Panc1 (cell line): ENCODE results near the gene ATP1B3. TPM values are rescaled to one million over a fixed set of nuclear protein-coding genes. Genes with fewer than 3 reads are reported as not detected.

Source experiments
- ATAC-seq: fragments of 200-7000 bp; cut with Tn5 transposase; 2 replicates; pipeline ENCODE4 v1.9.1; 2020; ENCODE audit warnings: mild to moderate bottlenecking, moderate library complexity
- BruUV-seq: library from RNA; stranded (reverse); fragments of 400-500 nt; replicated peaks from 2 replicates; lab custom pipeline; 2021; lab: Mats Ljungman, UMichigan
- CTCF ChIA-PET: fragments of 300-600 bp; sonication (Branson Sonifier 250); formaldehyde crosslinking; loops from one replicate; lab custom pipeline; 2022; ENCODE audit warnings: antibody characterized with exemption; lab: Charles Lee
- POLR2A ChIA-PET: fragments of 300-600 bp; sonication (Branson Sonifier 250); formaldehyde crosslinking; loops from one replicate; lab custom pipeline; 2022; ENCODE audit warnings: antibody characterized with exemption; lab: Charles Lee
- DNase-seq: peaks from one replicate; pipeline ENCODE4 v3.0.0-alpha.2; 2010; ENCODE audit warnings: low read depth, low spot score
- H3K27ac ChIP-seq: 2 replicates; pipeline ENCODE4 v1.5.1; 2011; ENCODE audit warnings: mild to moderate bottlenecking, low read length, inconsistent platforms
- H3K27me3 ChIP-seq: fragments of 200-500 bp; sonication (Bioruptor generic); 2 replicates; pipeline ENCODE4 v1.6.0; 2014; ENCODE audit warnings: low read length, inconsistent platforms; ENCODE audit not compliant: control insufficient read depth, insufficient read depth
- H3K36me3 ChIP-seq: fragments of 200-500 bp; sonication (Bioruptor generic); 2 replicates; pipeline ENCODE4 v1.5.1; 2014; ENCODE audit warnings: inconsistent platforms, mild to moderate bottlenecking, low read length, moderate library complexity; ENCODE audit not compliant: control insufficient read depth, insufficient read depth
- H3K4me1 ChIP-seq: 2 replicates; pipeline ENCODE4 v1.5.1; 2011; ENCODE audit warnings: inconsistent platforms, mild to moderate bottlenecking, low read length, moderate library complexity; ENCODE audit not compliant: control insufficient read depth, insufficient read depth
- H3K4me3 ChIP-seq, 2 experiments: 2 replicates each; pipeline ENCODE4 v1.5.1; 2011 to 2012; ENCODE audit warnings: low read depth in 2 of 2, low read length in 2 of 2, mild to moderate bottlenecking in 2 of 2, inconsistent platforms in 1 of 2, moderate library complexity in 1 of 2
- H3K9me3 ChIP-seq: fragments of 200-500 bp; sonication (Bioruptor generic); 2 replicates; pipeline ENCODE4 v1.5.1; 2014; ENCODE audit warnings: low read depth, mild to moderate bottlenecking, inconsistent platforms, low read length, moderate library complexity; ENCODE audit not compliant: control insufficient read depth, insufficient read depth
- CTCF ChIP-seq: fragments of 450-650 bp; IDR thresholded peaks from 2 replicates; pipeline ENCODE4 v1.5.1; 2017; ENCODE audit warnings: mild to moderate bottlenecking
- POLR2AphosphoS5 ChIP-seq: IDR thresholded peaks from 2 replicates; pipeline ENCODE4 v1.6.1; 2012; ENCODE audit warnings: mild to moderate bottlenecking, low read depth, low read length, moderate library complexity
- REST ChIP-seq, 2 experiments: IDR thresholded peaks; 2 replicates each; pipeline ENCODE4 v1.6.1; 2011 to 2012; ENCODE audit warnings: low read depth in 2 of 2, control low read depth in 1 of 2, low read length in 1 of 2, mild to moderate bottlenecking in 1 of 2, moderate library complexity in 1 of 2; ENCODE audit not compliant: insufficient read depth in 1 of 2
- SIN3A ChIP-seq: IDR thresholded peaks from 2 replicates; pipeline ENCODE4 v1.6.1; 2012; ENCODE audit warnings: low read depth, mild to moderate bottlenecking, low read length, moderate library complexity, borderline replicate concordance; ENCODE audit not compliant: insufficient read depth
- TCF7L2 ChIP-seq: IDR thresholded peaks from 2 replicates; pipeline ENCODE4 v1.6.1; 2011; ENCODE audit warnings: mild to moderate bottlenecking, low read depth, low read length, inconsistent platforms
- in situ Hi-C: cut with HindIII; loops from 2 replicates; pipeline ENCODE4 v1.10.0; 2016; ENCODE audit warnings: low sequenced_read_pairs, low pct_unique_long_range_greater_than_20kb
- intact Hi-C: fragments of 100-400 bp; cut with micrococcal nuclease; formaldehyde crosslinking; loops from one replicate; pipeline ENCODE4 v1.10.0; 2022; ENCODE audit not compliant: unreplicated experiment
- total RNA-seq: library from RNA; stranded (reverse); gene quantifications from one replicate; pipeline ENCODE4 v1.2.1, GENCODE V29; 2021; ENCODE audit not compliant: unreplicated experiment

ATP1B3 gene
- total RNA-seq, 1 experiment from 2014 or later, result 201 TPM

DNA sequence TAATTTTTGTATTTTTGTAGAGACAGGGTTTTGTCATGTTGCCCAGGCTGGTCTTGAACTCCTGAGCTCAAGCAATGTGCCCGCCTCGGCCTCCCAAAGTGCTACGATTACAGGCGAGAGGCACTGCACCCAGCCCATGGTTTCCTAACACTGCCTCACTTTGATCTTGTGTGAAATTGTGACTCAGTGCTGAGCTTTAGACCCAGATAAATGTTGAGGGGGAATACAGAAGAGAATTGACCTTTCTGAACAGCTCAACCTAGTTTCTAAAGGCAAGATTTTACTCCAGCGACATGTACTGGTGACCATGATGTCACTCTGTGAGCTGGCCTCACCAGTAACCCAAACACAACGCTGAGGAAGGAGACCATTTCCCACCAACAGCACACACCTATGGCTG is 73.5 kb downstream of the ATP1B3 start:
- ChIA-PET POLR2A (no interaction called here), CTCF (no interaction called here)
- H3K27ac ChIP-seq, result no peak overlapping the region
- H3K9me3 ChIP-seq, result no peaks in the 10 kb centered on the region
- no TSS peak for BruUV-seq
- H3K36me3 ChIP-seq, result no peaks in the 10 kb centered on the region
- no peak overlapping the region for H3K4me3 ChIP-seq
- TF ChIP-seq REST (IDR thresholded peaks at IDR 0.05; ENCODE audit: insufficient read depth in 1 of 2, low read depth in 2 of 2, low read length in 1 of 2) (no peak), POLR2AphosphoS5 (no peak), CTCF (no peak), SIN3A (no peak)
- ATAC-seq, result no peak
- in situ Hi-C loops, result no loop called here
- peaks cover 8% of the 10 kb centered on the region for H3K4me1 ChIP-seq
- no peaks in the 10 kb centered on the region for H3K27me3 ChIP-seq
- intact Hi-C loops, result no loop called here
- no peak for DNase-seq

DNA sequence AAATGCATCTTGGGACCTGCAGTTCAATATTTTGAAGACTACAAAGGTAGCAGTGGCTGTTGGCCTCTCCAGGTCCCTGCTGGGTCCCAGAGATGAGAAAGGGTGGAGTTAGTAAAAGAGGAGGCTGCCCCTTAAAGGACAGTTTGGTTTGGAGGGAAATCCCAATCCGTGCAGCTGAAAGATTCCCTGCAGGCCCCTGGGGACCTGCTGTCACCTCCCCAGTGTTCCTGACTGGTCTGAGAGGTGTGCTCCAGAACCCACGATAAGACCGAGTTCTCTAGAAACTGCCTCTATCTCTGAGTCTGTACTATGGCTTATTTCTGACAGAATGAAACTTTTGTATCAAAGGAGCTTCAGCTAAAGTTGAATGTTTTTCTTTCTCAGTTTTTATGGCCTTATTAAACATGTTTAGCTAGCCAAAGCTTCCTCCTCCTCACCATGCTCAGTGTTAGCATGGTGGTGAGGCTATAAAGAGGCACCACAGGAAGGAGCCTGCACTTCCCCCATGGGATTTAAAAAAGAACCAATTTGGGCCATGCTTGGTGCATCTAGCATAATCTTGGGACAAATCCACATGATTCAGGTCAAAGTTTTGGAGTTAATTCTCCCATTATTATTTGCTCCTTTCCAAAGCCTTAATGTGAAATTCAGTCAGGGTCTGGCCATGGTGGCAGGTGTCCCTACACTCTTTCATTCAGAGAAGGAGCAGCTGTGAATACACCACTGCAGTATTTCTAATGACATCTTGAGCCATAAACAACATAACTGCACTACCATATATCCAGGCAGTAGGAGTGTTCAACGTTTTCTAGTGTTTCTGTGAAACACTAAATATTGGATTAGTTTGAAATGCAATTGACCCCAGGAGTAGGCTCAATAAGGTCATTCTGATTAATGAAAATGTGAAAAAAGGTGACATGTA is 74.4 kb downstream of the ATP1B3 start:
- Histone ChIP-seq H3K36me3 (no peaks in the 10 kb centered on the region), H3K4me3 (no peak overlapping the region), H3K27ac (no peak overlapping the region), H3K27me3 (no peaks in the 10 kb centered on the region), H3K9me3 (no peaks in the 10 kb centered on the region), H3K4me1 (peaks cover 8% of the 10 kb centered on the region)
- ChIA-PET CTCF (interaction anchor here (0.5 kb wide), 1 partner anchor 175 kb away, joined by 4 read pairs; no protein-coding TSS in a partner anchor), POLR2A (interaction anchor here (0.6 kb wide), 1 partner anchor 22 kb away, joined by 6 read pairs; no protein-coding TSS in a partner anchor)
- TF ChIP-seq SIN3A, result no peak
- TF ChIP-seq TCF7L2, result no peak
- no peak for TF ChIP-seq CTCF
- TF ChIP-seq REST (IDR thresholded peaks at IDR 0.05; ENCODE audit: insufficient read depth in 1 of 2, low read depth in 2 of 2, low read length in 1 of 2), result no peak
- TF ChIP-seq POLR2AphosphoS5, result no peak
- no peak for DNase-seq
- ATAC-seq, result peak; percentile 40; the same call in 1 of the 2 replicates
- intact Hi-C loops, result no loop called here
- in situ Hi-C loops, result no loop called here
- BruUV-seq, result TSS peak; percentile 42
